Activated naive CD8-positive, alpha-beta T cell (primary cell): ENCODE data around the gene CDYL.
"Not testable (repeated sequence)": the region's sequence is repeated elsewhere in the genome, so short reads cannot be mapped to it uniquely, and the experiment has no call there.

ENCODE experiments used
- H3K27ac Mint-ChIP-seq: one replicate; pipeline ENCODE4 v1.8.0; 2021; ENCODE audit warnings: mixed read lengths
- H3K27me3 Mint-ChIP-seq: one replicate; pipeline ENCODE4 v1.8.0; 2021; ENCODE audit warnings: mixed read lengths
- H3K36me3 Mint-ChIP-seq: one replicate; pipeline ENCODE4 v1.8.0; 2021; ENCODE audit warnings: mixed read lengths
- H3K4me1 Mint-ChIP-seq: one replicate; pipeline ENCODE4 v1.8.0; 2021; ENCODE audit warnings: low read depth, mixed read lengths
- H3K4me3 Mint-ChIP-seq: one replicate; pipeline ENCODE4 v1.8.0; 2021; ENCODE audit warnings: mild to moderate bottlenecking, mixed read lengths
- H3K9me3 Mint-ChIP-seq: one replicate; pipeline ENCODE4 v1.8.0; 2021; ENCODE audit warnings: low read depth, mixed read lengths

The CDYL gene

GRCh38 chr6:4820704-4821276 is 44.6 kb downstream of the CDYL start:
- Mint-ChIP-seq H3K27me3 (no peaks in the 10 kb centered on the region), H3K36me3 (peaks cover 29% of the 10 kb centered on the region), H3K4me1 (peaks cover 53% of the 10 kb centered on the region), H3K9me3 (peaks cover 10% of the 10 kb centered on the region), H3K27ac (no peak overlapping the region), H3K4me3 (no peak overlapping the region)

- Mint-ChIP-seq H3K36me3 (peaks cover 43% of the 10 kb centered on the region), H3K27me3 (no peaks in the 10 kb centered on the region), H3K4me1 (peaks cover 44% of the 10 kb centered on the region), H3K9me3 (peaks cover 24% of the 10 kb centered on the region), H3K27ac (no peak overlapping the region), H3K4me3 (no peak overlapping the region)
These were observed 46.3 kb downstream of the CDYL start for GRCh38 chr6:4822476-4822875.

- Mint-ChIP-seq H3K27me3 (no peaks in the 10 kb centered on the region), H3K9me3 (peaks cover 32% of the 10 kb centered on the region), H3K4me3 (no peak overlapping the region), H3K27ac (no peak overlapping the region), H3K4me1 (peaks cover 10% of the 10 kb centered on the region), H3K36me3 (peaks cover 31% of the 10 kb centered on the region)
These were observed 52.0 kb downstream of the CDYL start for GRCh38 chr6:4828187-4828698.

GRCh38 chr6:4829089-4829488 is 52.9 kb downstream of the CDYL start:
- Mint-ChIP-seq H3K36me3 (peaks cover 25% of the 10 kb centered on the region), H3K27me3 (no peaks in the 10 kb centered on the region), H3K4me3 (no peak overlapping the region), H3K27ac (no peak overlapping the region), H3K9me3 (peaks cover 24% of the 10 kb centered on the region), H3K4me1 (peaks cover 2% of the 10 kb centered on the region)

- H3K9me3 Mint-ChIP-seq: peaks cover 14% of the 10 kb centered on the region
- peaks cover 19% of the 10 kb centered on the region for H3K4me1 Mint-ChIP-seq
- not testable (repeated sequence) for H3K27me3 Mint-ChIP-seq, H3K27ac Mint-ChIP-seq, H3K4me3 Mint-ChIP-seq
- H3K36me3 Mint-ChIP-seq: peaks cover 24% of the 10 kb centered on the region
These were observed 59.3 kb downstream of the CDYL start for GRCh38 chr6:4835540-4835939.

- Mint-ChIP-seq H3K4me3 (no peak overlapping the region), H3K27ac (no peak overlapping the region), H3K9me3 (peaks cover 23% of the 10 kb centered on the region)
These were observed 64.0 kb downstream of the CDYL start for GRCh38 chr6:4840169-4840568.

GRCh38 chr6:4844108-4844507 is 67.9 kb downstream of the CDYL start:
- Mint-ChIP-seq H3K4me1 (peaks cover 52% of the 10 kb centered on the region), H3K4me3 (no peak overlapping the region), H3K27ac (no peak overlapping the region), H3K36me3 (peaks cover 23% of the 10 kb centered on the region), H3K27me3 (no peaks in the 10 kb centered on the region), H3K9me3 (peaks cover 17% of the 10 kb centered on the region)

More at GRCh38 chr6:4840169-4840568, 64.0 kb downstream of the CDYL start:
- H3K27me3 Mint-ChIP-seq: no peaks in the 10 kb centered on the region
- peaks cover 38% of the 10 kb centered on the region for H3K4me1 Mint-ChIP-seq
- peaks cover 37% of the 10 kb centered on the region for H3K36me3 Mint-ChIP-seq

- Mint-ChIP-seq H3K4me1 (peaks cover 56% of the 10 kb centered on the region), H3K27ac (no peak overlapping the region)
These were observed 70.2 kb downstream of the CDYL start for GRCh38 chr6:4846387-4846786.

GRCh38 chr6:4848382-4849068 is 72.3 kb downstream of the CDYL start:
- peaks cover 9% of the 10 kb centered on the region for H3K36me3 Mint-ChIP-seq
- no peaks in the 10 kb centered on the region for H3K9me3 Mint-ChIP-seq
- no peaks in the 10 kb centered on the region for H3K27me3 Mint-ChIP-seq
- peaks cover 70% of the 10 kb centered on the region for H3K4me1 Mint-ChIP-seq
- H3K27ac Mint-ChIP-seq: no peak overlapping the region
- H3K4me3 Mint-ChIP-seq: no peak overlapping the region

More at GRCh38 chr6:4846387-4846786, 70.2 kb downstream of the CDYL start:
- peaks cover 13% of the 10 kb centered on the region for H3K36me3 Mint-ChIP-seq
- H3K27me3 Mint-ChIP-seq: no peaks in the 10 kb centered on the region
- no peak overlapping the region for H3K4me3 Mint-ChIP-seq
- H3K9me3 Mint-ChIP-seq: peaks cover 1% of the 10 kb centered on the region

GRCh38 chr6:4849226-4850022 is 73.2 kb downstream of the CDYL start:
- no peaks in the 10 kb centered on the region for H3K9me3 Mint-ChIP-seq
- H3K4me1 Mint-ChIP-seq: peaks cover 74% of the 10 kb centered on the region
- H3K27me3 Mint-ChIP-seq: no peaks in the 10 kb centered on the region
- H3K36me3 Mint-ChIP-seq: peaks cover 4% of the 10 kb centered on the region
- H3K27ac Mint-ChIP-seq: no peak overlapping the region
- no peak overlapping the region for H3K4me3 Mint-ChIP-seq

- peaks cover 5% of the 10 kb centered on the region for H3K36me3 Mint-ChIP-seq
- no peaks in the 10 kb centered on the region for H3K27me3 Mint-ChIP-seq
- H3K27ac Mint-ChIP-seq: no peak overlapping the region
- no peak overlapping the region for H3K4me3 Mint-ChIP-seq
- H3K4me1 Mint-ChIP-seq: peaks cover 87% of the 10 kb centered on the region
- no peaks in the 10 kb centered on the region for H3K9me3 Mint-ChIP-seq
These were observed 74.8 kb downstream of the CDYL start for GRCh38 chr6:4851035-4851434.

- H3K27me3 Mint-ChIP-seq, H3K4me3 Mint-ChIP-seq, H3K27ac Mint-ChIP-seq, H3K36me3 Mint-ChIP-seq, H3K9me3 Mint-ChIP-seq: not testable (repeated sequence)
- H3K4me1 Mint-ChIP-seq: peaks cover 90% of the 10 kb centered on the region
These were observed 76.0 kb downstream of the CDYL start for GRCh38 chr6:4852186-4852585.

- Mint-ChIP-seq H3K36me3 (peaks cover 7% of the 10 kb centered on the region), H3K9me3 (no peaks in the 10 kb centered on the region), H3K4me3 (no peak overlapping the region), H3K27me3 (no peaks in the 10 kb centered on the region), H3K27ac (no peak overlapping the region), H3K4me1 (peaks cover 90% of the 10 kb centered on the region)
These were observed 76.7 kb downstream of the CDYL start for GRCh38 chr6:4852938-4853337.

GRCh38 chr6:4853349-4853748 is 77.1 kb downstream of the CDYL start:
- Mint-ChIP-seq H3K27me3 (no peaks in the 10 kb centered on the region), H3K4me3 (no peak overlapping the region), H3K36me3 (peaks cover 7% of the 10 kb centered on the region), H3K9me3 (no peaks in the 10 kb centered on the region), H3K27ac (no peak overlapping the region), H3K4me1 (peaks cover 89% of the 10 kb centered on the region)
